GM21619 (cell line): ENCODE data around the gene CYTH2.

Experiments
- ATAC-seq: cut with Tn5 transposase; IDR thresholded peaks from one replicate; pipeline ENCODE4 v1.9.1; 2021; ENCODE audit not compliant: unreplicated experiment

CYTH2 gene

DNA sequence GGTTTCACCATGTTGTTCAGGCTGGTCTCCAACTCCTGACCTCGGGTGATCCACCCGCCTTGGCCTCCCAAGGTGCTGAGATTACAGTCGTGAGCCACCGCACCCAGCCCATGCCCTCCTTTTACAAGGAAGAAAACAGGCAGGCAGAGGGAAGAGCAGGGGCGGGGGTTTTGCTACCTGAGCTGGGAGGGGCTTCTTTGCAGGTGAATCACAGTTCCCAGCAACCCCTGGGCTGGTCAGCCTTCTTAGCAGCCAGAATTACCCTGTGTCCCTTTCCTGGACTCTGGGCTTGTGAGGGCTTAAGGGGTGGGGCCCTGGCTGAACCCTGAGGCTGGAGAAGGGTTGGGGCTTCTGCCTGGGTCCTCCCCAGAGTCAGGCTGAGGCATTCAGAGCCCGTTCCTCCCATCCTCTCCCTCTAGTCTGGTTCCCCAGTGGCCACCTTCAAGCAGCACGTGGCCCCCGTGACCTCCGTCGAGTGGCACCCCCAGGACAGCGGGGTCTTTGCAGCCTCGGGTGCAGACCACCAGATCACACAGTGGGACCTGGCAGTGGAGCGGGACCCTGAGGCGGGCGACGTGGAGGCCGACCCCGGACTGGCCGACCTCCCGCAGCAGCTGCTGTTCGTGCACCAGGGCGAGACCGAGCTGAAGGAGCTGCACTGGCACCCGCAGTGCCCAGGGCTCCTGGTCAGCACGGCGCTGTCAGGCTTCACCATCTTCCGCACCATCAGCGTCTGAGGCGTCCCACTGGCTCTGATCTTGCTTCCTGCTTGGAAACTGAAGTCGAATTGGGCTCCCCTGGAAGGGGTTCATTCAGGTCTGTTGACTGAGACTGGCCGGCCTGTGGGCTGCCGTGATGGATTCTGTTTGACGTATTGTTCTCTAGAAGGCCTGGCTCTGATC is 16.6 kb upstream of the CYTH2 start:
- ATAC-seq = no peak

DNA sequence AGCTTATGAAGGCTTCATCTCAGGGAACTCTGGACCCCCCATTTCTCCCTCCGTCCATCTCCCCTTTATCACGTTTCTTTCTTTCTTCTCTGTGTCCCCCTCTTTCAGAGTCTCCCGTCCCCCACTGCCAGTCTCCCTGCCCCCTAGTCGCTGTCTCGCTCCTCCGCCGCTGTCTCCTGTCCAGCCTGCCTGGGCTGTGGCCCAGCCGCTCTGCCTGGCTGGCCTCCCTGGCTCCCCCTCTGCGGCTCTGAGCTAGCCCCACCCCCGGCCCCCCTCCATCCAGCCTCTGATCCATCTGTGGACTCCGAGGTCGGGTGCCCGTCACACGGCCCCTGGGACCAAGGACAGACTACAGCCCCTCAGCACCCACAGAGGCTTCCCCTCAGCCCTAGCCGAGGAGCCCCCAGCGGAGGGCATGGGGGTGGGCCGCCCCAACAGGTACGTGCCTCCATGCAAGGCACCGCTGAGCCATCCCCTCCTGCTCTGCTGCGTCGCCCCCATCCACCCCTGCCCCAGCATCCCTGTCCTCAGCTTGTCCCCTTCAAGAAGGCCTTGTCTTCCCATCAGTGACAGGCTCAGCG is 14.9 kb upstream of the CYTH2 start:
- no peak for ATAC-seq

DNA sequence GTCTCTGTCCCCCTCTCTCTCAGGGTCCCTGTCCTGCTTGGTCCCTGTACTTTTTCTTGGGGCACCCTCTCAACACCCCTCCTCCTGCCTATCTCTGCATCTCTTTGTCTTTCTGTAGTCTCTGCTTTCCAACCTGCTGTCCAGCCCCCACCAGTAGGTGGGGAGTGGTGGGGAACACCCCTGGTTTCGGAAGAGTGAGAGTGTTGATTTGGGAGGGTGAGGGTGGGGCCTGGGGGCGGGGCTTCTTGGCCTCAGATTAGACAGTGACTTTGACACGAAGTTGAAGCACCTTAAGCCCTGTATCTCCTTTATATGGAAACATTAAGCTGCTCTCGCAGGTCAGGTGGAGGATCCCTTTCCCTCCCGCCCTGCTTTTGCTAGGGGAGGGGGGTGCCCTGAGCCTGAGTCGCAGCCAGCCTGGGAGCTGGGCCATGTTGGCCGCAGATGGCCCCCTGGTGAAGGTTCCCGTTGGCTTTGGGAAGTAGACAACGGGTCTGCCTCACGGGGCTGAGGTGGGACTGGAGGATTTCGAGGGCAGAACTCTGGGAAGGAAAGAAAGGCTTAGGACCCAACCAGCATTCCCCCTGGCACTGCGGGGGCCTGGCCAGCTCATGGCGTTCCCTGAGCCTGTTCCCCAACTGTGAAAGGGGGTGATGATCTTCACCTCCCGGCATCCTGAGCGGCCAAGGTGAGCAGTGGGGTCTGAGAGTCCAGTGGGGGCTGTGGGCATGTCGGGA is 13.8 kb upstream of the CYTH2 start, which contains the start of gene KCNJ14:
Gene KCNJ14, plus strand, starts transcription at position 404 of the 737 bp plus-strand sequence. CDS start 6,151 bp downstream, outside the sequence.
- ATAC-seq = no peak

DNA sequence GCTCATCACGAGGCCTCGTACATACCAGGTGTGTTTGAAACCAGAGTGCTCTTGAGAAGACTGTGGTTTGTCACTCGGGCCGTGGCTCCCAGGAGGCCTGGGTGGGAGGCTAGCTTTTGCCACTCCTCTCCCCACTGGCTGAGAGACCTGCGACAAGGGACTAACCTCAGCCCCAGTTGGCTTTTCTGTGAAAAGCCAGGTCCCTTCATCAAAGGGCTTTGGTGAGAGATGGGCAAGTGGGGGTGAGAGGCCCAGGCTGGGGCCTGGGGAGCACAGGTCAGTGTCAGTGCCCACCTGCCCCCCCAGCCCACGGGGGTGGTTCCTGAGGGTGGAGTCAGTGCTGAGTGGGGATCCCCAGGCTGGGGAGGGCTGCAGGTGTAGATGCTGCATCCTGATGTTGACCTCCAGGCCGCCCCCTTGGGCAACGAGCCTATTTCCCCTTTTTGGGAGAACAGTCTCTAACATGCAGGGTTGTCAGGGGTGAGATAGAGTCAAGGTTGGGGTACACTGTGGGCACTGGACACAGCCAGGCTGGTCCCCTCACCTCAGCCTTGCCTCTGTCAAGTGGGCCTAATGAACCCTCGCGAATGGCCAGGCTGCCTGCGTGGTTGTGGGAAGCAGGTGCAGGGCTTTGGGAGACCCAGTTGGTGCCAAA is 13.1 kb upstream of the CYTH2 start:
- no peak for ATAC-seq

DNA sequence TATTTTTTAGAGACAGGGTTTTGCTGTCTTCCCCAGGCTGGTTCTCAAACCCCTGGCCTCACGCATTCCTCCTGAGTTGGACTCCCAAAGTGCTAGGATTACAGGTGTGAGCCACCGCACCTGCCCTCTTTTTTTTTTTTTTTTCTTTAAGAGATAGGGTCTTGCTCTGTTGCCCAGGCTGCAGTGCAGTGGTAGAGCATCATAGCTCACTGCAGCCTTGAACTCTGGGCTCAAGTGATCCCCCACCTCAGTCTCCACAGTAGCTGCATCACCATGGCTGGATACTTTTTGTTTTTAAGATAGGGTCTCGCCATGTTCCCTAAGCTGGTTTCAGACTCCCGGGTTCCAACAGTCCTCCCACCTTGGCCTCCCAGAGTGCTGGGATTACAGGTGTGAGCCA is 12.3 kb upstream of the CYTH2 start:
- ATAC-seq = no peak

DNA sequence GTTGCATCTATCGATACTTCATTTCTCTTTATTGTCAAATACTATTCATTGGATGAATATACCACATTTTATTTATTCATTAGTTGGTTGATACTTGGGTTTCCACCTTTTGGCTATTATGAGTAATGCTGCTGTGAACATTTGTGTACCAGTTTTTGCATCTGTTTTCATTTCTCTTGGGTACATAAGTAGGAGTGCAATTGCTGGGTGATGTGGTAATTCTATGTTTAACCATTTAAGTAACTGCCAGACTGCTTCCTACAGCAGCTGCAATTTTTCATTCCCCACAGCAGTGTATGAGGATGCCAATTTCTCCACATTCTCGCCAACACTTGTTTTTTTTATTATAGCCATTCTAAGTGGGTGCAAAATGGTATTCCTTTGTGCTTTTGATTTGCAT is 11.2 kb upstream of the CYTH2 start:
- ATAC-seq = no peak

DNA sequence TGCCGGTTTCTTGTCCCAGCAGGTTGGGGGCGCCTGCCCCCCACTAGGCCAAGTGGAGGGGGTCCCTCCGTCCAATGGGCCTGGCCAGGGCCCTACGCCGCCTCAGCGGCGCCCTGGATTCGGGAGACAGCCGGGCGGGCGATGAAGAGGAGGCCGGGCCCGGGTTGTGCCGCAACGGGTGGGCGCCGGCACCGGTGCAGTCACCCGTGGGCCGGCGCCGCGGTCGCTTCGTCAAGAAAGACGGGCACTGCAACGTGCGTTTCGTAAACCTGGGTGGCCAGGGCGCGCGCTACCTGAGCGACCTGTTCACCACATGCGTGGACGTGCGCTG is 7.6 kb upstream of the CYTH2 start:
- ATAC-seq = no peak

DNA sequence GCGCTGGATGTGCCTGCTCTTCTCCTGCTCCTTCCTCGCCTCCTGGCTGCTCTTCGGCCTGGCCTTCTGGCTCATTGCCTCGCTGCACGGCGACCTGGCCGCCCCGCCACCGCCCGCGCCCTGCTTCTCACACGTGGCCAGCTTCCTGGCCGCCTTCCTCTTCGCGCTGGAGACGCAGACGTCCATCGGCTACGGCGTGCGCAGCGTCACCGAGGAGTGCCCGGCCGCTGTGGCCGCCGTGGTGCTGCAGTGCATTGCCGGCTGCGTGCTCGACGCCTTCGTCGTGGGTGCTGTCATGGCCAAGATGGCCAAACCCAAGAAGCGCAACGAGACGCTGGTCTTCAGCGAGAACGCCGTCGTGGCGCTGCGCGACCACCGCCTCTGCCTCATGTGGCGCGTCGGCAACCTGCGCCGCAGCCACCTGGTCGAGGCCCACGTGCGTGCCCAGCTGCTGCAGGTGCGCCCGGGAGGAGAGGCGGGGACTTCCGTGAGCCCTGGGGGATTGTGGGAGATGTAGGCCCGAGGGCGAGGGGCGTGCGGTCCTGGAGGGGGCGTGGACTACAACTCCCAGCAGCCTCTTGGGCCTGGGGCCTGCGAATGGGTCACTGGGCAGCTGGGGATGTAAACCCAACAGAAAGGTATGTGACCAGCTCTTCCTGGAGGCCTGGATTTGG is 7.0 kb upstream of the CYTH2 start:
- no peak for ATAC-seq

DNA sequence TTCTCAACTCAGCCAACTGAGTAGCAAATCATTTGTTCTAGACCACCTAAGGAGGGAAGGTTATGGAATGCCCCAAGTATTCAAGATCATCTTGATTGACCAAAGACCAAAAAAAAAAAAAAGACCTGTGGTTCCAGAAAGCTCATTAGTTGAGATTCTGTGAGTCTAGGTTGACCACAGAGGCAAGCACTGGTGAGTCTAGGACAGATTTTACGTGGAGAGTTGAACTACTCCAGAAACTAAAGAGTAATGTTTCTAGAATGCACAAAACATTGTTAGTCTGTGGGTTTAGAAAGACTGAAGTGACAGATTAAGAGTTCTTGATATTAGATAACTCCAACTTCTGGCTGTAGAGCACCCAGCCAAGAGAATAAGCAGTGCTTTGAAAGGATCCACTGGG is 4.0 kb upstream of the CYTH2 start:
- no peak for ATAC-seq

DNA sequence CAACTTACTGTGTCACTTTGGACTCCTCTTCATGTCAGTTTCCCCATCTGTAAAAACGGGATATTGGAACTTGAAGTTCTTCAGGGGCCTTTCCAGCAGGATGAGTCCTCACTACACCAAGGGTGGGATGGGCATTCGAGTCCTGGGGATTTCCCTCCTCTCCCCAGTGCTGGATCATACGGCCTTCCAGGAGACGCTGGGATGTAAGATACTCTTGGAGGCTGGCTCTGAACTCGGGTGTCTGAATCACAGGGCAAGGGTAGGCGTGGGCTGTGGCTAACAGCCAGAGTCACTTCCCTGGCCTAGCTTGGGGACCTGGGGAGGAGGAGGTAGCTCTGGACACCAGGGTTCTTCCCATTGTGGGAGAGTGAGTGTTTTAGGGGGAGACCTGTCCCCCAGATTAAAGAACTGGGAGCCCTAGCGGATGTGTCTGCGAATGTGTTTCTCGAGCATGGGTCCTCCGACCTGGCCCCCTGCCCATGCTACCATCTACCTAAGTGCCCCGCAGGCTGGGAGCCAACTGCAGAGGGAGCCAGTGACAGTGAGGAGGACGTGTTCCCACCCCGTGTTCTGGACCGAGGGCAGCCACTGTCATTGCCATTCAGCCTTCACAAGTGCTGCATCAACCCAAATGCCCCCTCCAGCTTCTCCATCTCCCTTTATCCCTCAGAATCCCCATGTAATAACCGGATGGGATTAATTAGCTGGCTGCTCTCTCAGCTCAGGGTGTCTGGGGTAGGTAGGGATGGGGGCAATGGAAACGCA is 2.4 kb upstream of the CYTH2 start:
- ATAC-seq = no peak

DNA sequence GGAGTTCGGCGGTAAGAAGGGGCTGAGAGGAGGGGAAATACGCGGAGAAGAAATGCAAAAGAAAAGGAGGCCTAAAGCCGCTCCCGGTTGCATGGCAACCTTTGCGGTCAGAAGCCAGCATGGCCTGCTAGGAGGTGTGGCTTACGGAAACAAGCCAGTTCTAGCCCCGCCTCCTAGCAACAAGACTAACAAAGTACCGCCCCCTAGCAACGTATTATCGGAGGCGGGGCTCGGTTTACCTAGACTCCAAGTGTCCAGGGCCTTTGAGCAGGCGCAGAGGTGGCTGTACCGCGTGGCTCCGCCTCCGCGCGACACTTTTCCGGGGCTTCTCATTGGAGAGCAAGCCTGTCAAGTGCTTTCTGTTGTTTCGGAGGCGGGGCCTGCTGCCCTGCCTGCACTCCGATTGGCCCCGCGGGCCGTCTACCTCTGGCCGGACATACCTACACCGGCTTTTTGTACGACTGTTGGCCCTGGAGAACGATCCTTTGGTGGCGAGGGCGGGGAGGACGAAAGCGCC is 339 bp upstream of the CYTH2 start:
- ATAC-seq = peak; percentile 83

DNA sequence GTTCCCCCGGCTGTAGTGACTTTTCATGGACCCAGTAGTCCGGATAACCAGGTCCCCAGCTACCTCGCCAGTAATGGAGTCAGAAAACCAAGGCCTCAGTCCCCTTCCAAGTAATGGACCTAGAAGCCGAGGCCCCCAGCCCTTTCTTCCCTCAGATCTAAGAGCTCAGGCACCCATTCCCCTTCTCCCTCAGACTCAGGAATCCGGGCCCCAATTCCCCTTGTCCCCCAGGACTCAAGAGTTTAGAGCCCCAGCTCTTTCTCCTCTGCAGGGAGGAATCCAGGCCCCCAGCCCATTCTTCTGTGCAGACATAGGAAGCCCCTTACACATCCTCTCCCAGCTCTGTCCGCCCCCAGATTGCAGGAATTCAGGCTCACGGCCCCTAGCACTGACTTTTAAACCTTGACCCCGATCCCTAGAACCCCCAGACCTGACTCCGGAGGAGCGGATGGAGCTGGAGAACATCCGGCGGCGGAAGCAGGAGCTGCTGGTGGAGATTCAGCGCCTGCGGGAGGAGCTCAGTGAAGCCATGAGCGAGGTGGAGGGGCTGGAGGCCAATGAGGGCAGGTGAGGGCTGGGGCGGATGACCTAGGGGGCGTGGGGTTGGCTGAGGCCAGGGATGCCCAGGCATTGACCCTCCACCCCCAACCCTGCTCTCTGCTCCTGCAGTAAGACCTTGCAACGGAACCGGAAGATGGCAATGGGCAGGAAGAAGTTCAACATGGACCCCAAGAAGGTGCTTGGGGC is 938 bp downstream of the CYTH2 start:
- ATAC-seq = no peak

DNA sequence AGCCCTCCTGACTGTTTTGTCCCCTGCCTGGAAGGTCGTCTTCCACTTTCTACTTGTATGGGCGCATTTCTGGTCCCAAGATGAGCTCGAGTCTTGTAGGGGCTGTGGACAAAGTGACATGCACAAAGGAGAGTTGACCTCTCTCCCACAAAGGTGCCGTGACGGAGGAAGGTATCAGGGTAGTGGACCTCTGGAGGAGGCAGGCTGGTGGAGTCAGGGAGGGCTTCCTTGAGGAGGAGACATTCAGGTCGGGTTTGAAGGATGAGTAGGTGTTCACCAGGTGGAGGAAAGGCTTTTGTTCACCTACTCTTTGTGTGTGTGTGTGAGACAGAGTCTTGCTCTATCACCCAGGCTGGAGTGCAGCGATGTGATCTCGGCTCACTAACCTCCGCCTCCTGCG is 1.7 kb downstream of the CYTH2 start:
- ATAC-seq = no peak

DNA sequence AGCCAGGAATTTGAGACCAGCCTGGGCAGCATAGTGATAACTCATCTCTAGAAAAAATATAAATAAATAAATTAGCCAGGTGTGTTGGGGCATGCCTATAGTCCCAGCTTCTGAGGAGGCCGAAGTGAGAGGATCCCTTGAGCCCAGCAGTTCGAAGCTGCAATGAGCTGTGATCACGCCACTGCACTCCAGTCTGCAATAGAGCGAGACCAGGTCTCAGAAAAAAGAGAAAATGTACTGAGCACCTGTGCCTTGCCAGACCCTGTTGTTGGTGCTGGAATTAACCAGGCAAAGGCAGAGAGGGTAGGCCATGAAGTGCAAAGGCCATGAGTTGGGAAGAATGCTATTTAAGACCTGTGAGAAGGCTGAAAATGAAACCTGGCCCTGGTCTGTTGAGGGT is 2.7 kb downstream of the CYTH2 start:
- no peak for ATAC-seq

DNA sequence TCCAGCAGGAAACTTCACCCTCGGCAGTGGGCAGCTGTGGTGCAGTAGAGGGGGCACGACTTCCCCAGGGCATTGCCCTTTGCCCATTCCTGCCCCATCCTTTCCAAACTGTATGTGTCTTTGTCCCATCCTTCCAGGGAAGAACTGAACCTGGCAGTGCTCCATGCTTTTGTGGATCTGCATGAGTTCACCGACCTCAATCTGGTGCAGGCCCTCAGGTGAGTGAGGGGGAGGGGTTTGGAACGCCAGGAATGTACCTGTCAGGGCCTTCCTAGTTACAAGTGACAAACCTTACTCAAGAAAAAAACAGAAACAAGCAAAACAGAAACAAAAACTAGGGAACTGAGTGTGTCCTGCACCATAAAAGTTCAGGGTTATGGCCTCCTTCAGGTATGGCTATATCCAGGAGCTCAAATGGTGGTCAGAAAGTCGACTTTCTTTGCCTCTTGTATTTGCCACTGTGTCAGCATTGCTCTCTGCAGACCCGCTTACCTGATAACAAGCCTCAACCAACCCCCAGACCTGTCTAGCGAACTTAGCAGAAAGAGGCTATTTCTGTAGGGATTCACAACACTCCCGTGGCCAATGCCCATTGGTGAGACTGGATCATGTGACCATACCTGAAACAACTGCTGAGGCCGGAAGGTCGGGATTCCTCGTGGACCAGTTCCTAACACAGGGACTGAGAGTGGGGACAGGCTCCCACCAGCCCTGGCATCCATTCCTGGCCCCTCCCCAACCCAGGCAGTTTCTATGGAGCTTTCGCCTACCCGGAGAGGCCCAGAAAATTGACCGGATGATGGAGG is 4.2 kb downstream of the CYTH2 start:
- ATAC-seq = no peak

DNA sequence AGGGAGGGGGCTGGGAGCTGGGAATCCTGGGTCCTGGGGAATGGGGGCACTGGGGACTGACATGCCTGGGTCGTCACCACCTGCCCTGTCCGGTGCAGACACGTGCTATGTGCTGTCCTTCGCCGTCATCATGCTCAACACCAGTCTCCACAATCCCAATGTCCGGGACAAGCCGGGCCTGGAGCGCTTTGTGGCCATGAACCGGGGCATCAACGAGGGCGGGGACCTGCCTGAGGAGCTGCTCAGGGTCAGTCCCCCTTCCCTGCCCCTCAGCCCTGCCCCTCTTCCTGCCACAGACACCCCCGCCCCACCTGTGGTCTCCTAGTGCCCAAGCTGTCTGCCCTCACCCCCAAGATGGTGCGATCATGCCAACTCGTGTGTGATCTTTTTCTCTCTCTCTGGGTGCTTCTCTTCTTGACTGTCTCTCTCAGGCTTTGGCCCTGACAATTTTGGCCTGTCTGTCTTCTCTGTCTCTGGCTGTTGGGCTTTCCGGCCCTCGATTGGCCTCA is 5.0 kb downstream of the CYTH2 start:
- no peak for ATAC-seq

DNA sequence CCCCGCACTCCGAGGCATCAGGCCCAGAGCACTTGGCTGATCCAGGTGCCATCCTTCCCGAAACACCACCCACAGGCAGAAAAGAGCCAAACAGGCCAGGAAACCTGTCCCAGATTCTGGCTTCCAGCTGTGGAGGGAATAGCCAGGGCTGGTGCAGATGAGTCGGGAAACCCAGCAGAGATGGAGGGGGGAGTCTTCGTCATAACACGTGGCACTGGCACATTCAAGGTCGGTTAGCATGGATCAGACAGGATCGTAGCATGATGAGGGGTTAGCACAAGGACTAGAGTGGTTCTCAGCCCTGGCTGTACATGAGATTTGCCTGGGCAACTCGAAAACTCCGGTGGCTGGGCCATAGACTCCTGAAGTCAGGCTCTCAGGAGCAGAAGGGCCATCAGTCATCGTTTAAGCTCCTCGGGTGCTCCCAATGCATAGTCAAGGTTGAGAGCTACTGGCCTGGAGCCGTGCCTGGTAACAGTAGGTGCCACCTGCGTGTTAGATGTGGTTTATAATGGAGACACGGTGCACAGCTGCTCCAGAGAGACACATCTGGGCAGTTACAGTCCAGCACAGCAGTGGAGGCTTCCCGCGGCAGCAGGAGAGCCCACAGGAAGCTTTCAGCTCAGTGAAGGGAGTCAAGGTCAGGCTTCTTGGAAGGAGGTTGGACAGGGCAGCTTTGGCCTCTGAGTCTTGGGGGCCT is 6.3 kb downstream of the CYTH2 start:
- no peak for ATAC-seq

DNA sequence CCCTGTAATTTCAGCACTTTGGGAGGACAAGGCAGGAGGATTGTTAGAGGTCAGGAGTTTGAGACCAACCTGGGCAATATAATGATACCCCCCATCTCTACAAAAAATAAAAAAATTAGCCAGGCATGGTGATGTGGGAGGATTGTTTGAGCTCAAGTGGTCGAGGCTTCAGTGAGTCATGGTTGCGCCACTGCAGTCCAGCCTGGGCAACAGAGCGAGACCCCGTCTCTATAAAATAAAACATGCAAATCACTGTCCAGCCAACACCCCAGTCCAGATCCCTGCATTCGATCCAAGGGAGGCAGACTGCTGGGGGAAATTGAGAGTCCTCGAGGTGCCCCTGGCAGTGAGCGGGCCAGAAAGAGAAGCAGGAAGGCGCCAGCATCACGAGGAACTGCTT is 7.0 kb downstream of the CYTH2 start:
- no peak for ATAC-seq
